ENCODE results near the gene RFC3.

RFC3 gene

DNA sequence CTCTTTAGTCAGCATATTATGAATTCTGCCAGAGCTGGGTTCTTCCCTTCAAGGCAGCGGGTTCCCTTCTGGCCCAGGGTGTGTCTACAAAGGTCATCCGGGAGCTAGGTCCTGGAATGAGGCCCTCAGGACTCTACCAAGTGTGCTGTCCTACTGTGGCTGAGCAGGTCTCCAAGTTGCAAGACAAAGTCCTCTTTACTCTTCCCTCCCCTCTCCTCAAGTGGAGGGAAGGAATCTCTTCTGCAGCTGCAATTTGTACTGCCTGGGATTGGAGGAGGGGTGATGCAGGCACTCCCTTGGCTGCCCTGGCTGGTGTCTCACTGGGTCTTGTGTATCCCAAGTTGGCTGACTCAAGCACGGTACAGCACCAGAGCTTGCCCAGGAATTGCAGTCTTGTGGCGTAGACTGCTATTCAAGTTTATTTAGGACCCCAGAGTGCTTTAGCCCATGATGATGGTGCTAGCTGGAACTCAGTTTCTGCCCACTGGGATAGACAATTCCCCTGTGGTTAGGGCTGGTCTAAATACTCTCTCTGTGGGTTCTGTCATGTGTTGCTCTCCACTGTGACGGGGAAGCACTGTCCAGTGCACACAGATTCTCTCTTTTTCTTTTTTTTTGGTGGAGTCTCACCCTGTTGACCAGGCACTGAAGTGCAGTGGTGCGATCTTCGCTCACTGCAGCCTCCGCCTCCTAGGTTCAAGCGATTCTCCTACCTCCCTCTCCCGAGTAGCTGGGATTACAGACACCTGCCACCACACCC is 28.5 kb downstream of the RFC3 start:
- H3K27me3 ChIP-seq (ENCODE audit: insufficient read depth, poor library complexity, severe bottlenecking), result no peaks in the 10 kb centered on the region
- H3K27ac ChIP-seq (ENCODE audit: poor library complexity, severe bottlenecking), result no peak overlapping the region
- no peak for ATAC-seq (ENCODE audit: low read depth)
- TF ChIP-seq, protein P1, sequence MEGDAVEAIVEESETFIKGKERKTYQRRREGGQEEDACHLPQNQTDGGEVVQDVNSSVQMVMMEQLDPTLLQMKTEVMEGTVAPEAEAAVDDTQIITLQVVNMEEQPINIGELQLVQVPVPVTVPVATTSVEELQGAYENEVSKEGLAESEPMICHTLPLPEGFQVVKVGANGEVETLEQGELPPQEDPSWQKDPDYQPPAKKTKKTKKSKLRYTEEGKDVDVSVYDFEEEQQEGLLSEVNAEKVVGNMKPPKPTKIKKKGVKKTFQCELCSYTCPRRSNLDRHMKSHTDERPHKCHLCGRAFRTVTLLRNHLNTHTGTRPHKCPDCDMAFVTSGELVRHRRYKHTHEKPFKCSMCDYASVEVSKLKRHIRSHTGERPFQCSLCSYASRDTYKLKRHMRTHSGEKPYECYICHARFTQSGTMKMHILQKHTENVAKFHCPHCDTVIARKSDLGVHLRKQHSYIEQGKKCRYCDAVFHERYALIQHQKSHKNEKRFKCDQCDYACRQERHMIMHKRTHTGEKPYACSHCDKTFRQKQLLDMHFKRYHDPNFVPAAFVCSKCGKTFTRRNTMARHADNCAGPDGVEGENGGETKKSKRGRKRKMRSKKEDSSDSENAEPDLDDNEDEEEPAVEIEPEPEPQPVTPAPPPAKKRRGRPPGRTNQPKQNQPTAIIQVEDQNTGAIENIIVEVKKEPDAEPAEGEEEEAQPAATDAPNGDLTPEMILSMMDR (IDR thresholded peaks at IDR 0.05; ENCODE audit: poor library complexity, severe bottlenecking), result no peak
- H3K4me3 ChIP-seq (ENCODE audit: severe bottlenecking), result no peak overlapping the region
- DNase-seq (ENCODE audit: low spot score), result no peak
- peaks cover 9% of the 10 kb centered on the region for H3K4me1 ChIP-seq (ENCODE audit: insufficient read depth, poor library complexity, severe bottlenecking)
- no peaks in the 10 kb centered on the region for H3K9me3 ChIP-seq (ENCODE audit: severe bottlenecking)
- peaks cover 61% of the 10 kb centered on the region for H3K36me3 ChIP-seq (ENCODE audit: low read depth)

DNA sequence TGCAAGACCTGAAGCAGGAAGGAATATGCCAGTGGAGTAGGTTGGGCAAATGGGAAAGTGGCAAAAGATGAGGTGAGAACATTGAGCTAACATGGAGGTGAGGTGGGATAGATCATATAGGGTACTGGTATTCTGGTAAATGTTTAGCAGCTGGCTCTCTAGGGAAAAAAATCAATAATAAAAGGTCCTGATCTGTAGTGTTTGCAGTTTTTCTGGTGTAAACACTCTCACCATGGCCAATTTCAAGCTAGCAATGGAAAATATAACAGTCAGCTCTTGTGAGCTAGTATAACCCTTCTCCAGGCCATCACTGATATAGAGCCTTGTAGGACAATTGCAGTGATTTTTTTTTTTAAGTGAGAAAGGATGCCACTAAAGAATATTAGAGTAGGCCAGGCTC is 31.3 kb downstream of the RFC3 start:
- peaks cover 49% of the 10 kb centered on the region for H3K36me3 ChIP-seq (ENCODE audit: low read depth)
- peaks cover 9% of the 10 kb centered on the region for H3K4me1 ChIP-seq (ENCODE audit: insufficient read depth, poor library complexity, severe bottlenecking)
- no peak overlapping the region for H3K27ac ChIP-seq (ENCODE audit: poor library complexity, severe bottlenecking)
- H3K9me3 ChIP-seq (ENCODE audit: severe bottlenecking), result no peaks in the 10 kb centered on the region
- TF ChIP-seq, protein P1 (IDR thresholded peaks at IDR 0.05; ENCODE audit: poor library complexity, severe bottlenecking), result no peak
- no peak for DNase-seq (ENCODE audit: low spot score)
- H3K4me3 ChIP-seq (ENCODE audit: severe bottlenecking), result no peak overlapping the region
- no peak for ATAC-seq (ENCODE audit: low read depth)
- H3K27me3 ChIP-seq (ENCODE audit: insufficient read depth, poor library complexity, severe bottlenecking), result no peaks in the 10 kb centered on the region

DNA sequence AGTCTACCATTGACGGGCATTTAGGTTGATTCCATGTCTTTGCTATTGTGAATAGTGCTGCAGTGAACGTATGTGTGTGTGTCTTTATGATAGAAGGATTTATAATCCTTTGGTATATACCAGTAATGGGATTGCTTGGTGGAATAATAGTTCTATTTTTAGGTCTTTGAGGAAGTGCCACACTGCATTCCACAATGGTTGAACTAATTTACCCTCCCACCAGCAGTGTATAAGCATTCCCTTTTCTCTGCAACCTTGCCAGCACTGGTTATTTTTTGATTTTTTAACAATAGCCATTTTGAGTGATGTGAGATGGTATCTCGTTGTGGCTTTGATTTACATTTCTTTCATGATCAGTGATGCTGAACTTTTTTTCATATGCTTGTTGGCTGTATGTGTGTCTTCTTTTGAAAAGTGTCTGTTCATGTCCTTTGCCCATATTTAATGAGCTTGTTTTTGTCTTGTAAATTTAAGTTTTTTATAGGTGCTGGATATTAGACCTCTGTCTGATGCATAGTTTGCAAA is 37.5 kb downstream of the RFC3 start:
- DNase-seq (ENCODE audit: low spot score) (no peak), ATAC-seq (ENCODE audit: low read depth) (no peak)
- H3K27me3 ChIP-seq (ENCODE audit: insufficient read depth, poor library complexity, severe bottlenecking), result no peaks in the 10 kb centered on the region
- TF ChIP-seq, protein P1 (IDR thresholded peaks at IDR 0.05; ENCODE audit: poor library complexity, severe bottlenecking), result no peak
- H3K4me1 ChIP-seq (ENCODE audit: insufficient read depth, poor library complexity, severe bottlenecking), result peaks cover 13% of the 10 kb centered on the region
- H3K9me3 ChIP-seq (ENCODE audit: severe bottlenecking), result no peaks in the 10 kb centered on the region
- no peak overlapping the region for H3K4me3 ChIP-seq (ENCODE audit: severe bottlenecking)
- H3K27ac ChIP-seq (ENCODE audit: poor library complexity, severe bottlenecking), result no peak overlapping the region
- H3K36me3 ChIP-seq (ENCODE audit: low read depth), result peaks cover 17% of the 10 kb centered on the region

DNA sequence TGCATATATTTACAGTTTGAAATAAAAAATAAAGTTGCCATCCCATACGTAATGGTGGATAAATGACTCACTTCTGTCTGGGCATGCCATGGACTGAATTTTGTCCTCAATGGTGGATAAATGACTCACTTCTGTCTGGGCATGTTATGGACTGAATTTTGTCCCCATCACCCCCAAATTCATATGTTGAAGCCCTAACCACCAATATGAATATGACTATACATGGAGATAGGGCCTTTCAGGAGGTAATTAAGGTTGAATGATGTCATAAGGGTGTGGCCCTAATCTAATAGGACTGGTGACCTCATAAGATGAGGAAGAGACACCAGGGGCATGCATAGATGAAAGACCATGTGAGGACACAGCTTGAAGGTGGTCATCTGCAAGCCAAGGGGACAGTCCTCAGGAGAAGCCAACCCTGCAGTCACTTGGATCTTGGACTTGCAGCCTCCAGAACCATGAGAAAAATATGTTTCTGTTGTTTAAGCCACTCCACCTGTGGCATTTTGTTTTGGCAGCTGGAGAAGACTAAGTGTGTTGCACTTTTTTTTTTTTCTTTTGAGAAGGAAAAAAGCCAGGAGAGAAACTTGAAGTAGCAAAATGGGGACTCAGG is 41.8 kb downstream of the RFC3 start:
- no peaks in the 10 kb centered on the region for H3K9me3 ChIP-seq (ENCODE audit: severe bottlenecking)
- ATAC-seq (ENCODE audit: low read depth) (peak; percentile 74), DNase-seq (ENCODE audit: low spot score) (no peak)
- H3K27ac ChIP-seq (ENCODE audit: poor library complexity, severe bottlenecking), result peak overlapping the region; percentile 22
- no peaks in the 10 kb centered on the region for H3K27me3 ChIP-seq (ENCODE audit: insufficient read depth, poor library complexity, severe bottlenecking)
- TF ChIP-seq, protein P1 (IDR thresholded peaks at IDR 0.05; ENCODE audit: poor library complexity, severe bottlenecking), result no peak
- H3K4me1 ChIP-seq (ENCODE audit: insufficient read depth, poor library complexity, severe bottlenecking), result peaks cover 13% of the 10 kb centered on the region
- peaks cover 9% of the 10 kb centered on the region; the same call in 1 of the 2 replicates for H3K36me3 ChIP-seq (ENCODE audit: low read depth)
- no peak overlapping the region for H3K4me3 ChIP-seq (ENCODE audit: severe bottlenecking)
